ENCODE results near the gene TMEM203.

TMEM203 gene

DNA sequence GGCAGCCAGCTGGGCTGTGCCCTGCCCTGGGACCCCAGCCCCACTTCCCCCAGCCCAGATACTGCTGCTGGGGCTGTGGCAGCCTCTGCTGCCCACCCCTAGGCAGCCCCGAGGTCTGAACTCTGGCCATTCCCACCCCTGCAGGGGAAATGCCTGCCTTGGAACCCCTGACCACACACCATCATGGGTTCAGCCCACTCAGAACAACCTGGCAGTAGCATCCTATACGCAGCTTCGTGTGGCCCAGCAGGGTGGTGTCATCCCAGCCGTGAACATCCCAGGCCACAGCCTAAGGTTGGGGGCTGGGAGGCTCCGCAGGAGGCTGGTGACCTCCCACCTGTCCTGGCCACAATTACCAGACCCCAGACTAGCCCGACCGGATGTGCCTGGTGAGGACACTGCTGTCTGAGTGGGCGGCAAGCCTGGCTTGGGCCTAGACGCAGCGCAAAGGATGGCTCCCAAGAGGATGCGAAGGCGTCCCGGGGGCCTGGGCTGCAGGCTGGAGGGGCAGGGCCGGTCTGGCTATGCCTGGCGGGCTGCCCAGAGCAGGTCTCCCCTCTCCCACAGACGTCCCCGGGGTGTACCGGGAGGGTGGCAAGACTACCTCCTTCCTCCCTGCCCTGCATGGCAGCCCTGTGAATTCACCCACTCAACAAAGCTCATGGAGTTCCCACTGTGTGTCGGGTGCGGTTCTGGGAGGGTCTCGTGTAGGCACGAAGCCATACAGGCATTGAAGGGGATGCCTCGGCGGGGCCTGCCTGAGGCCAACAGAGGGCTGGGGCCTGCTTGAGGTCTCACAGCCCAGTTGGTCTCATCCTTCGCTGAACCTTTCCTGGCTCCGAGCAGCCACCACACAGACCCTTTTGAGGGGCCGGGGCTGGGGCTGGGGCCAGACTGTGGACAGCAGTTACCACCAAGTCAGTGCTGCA, 23.8 kb upstream of the TMEM203 start:
- no peak for DNase-seq (ENCODE audit: low read depth)

DNA sequence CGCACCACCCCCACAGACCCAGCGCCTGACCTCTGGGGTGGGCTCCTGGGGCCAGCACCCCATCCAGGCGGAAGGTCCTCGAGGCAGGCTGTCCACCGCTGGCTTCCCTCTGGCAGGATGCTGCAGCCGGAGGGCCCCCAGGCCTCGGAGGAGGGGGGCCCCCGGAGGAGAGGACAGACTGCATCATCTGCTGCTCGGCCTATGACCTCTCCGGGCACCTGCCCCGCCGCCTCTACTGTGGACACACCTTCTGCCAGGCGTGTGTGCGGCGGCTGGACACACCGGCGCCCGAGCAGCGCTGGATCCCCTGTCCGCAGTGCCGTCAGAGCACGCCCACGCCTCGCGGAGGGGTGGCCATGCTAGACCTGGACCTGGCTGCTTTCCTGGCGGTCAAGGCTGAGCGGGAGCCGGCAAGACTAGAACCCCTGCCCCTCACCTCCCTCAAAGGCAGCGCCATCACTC, 23.1 kb upstream of the TMEM203 start:
- no peak for DNase-seq (ENCODE audit: low read depth)

DNA sequence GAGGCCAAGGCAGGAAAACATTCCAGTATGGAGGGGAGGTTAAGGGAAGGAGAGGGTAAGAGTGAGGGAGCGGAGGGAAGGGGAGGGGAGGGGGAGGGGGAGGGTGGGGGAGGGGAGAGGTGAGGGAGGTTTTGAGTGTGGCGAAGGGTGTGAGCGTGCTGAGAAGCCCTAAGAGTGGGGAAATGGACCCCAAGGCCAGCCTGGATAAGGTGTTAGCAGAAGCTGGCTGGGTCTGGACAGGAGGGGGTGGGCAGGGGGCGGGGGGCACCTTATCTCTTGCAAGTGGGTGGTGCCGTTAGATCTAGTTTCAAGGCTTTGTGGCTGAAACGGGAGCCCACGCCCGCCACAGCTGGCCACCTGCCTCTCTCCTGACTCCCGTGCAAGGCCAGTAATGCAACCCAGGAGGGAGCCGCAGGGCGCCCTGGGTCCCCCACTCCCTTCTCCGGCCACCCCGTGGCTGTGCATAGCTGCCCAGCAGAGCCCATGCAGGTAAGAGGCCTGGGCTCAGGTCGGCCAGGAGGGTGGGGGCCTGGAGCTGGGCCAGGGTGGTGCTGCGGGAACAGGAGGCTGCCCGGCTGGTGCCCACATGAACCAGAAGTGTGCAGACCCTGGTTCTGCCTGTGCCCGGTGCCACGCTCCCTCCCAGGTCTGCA, 22.5 kb upstream of the TMEM203 start:
- DNase-seq (ENCODE audit: low read depth), result no peak

DNA sequence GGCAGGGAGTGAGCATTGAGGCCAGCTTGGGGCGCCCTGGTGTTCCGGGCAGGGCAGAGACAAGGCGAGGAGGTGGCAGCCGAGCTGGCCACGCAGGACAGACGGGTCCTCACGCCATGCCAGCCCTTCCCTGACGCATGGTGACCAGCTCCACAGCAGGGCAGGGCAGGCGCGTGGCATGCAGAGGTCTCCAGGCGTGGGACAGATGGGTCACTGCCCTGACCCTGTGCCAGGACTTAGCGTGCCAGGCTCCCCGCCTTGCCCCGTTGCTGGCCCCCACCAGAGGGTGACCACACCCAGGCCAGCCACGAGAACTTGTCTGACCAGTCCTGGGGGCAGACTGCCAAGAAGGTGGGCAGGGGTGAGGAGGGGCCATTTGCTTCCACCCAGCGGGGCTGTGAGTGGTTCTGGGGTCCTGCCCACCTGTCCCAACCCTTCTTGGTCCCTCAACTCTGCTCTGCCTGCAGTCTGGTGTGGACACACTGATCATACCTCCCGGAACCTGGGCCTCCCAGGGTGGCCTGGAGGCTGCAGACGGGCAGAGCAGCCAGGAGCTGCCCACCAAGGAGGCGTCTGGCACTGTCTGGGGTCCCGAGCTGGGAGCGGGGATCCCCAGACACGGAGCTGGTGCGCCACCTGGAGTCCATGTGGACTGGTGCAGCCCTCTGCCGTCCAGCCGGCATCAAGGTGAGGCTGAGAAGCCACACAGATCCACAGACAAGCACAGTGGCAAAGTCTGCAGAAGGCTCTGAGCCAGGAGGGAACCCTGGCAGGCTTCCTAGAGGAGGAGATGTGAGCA, 21.8 kb upstream of the TMEM203 start, which contains the start of gene RNF224:
TSS of gene RNF224 (plus strand) at position 449 of the 799 bp plus-strand sequence. CDS start 834 bp downstream, outside the sequence.
- no peak for DNase-seq (ENCODE audit: low read depth)

GRCh38 chr9:137226338-137227053, 21.0 kb upstream of the TMEM203 start:
- DNase-seq (ENCODE audit: low read depth), result no peak

- no peak for DNase-seq (ENCODE audit: low read depth)
Measured at GRCh38 chr9:137225699-137226331, 20.4 kb upstream of the TMEM203 start.

DNA sequence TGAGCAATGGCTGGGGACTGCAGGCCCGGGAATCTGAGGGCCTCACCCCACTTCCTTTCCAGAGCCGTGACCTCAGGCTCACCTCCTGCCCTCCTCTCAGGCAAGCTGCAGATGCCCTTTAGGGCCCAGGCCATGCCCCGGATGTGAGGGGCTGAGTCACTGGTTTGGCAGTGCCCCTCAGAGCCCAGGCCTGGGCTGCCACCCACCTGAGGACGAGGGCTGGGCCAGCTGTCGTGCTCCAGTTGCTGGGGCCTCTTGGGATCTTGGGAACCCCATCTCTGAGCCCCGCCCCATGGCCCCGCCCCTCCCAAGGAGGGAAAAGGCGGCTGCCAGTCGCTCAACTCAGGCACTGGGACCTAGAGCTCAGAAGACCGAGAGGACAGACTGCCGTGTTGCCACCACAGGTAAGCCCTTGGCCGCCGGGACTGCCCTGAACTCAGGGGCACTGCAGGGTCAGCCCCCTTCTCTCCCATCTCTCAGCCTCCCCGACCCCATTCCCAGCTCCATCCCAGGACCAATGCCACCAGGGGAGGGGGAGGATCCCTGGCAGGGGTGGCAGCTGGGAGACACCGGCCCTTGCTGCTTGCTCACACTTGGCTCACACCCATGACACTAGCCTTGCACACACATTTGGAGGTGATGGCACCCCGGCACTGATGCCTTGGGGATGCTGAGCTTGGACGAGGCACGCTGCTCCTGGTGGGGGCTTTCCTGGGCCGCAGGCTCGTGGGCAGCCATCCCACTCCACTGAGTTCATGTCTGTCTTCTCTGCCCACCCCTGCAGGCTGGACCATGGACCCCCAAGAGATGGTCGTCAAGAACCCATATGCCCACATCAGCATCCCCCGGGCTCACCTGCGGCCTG, 19.6 kb upstream of the TMEM203 start, which contains the start of gene CYSRT1:
TSS of gene CYSRT1 (plus strand) at position 345 of the 865 bp plus-strand sequence. CDS start at position 793, 448 bp downstream.
- no peak for DNase-seq (ENCODE audit: low read depth)

DNA sequence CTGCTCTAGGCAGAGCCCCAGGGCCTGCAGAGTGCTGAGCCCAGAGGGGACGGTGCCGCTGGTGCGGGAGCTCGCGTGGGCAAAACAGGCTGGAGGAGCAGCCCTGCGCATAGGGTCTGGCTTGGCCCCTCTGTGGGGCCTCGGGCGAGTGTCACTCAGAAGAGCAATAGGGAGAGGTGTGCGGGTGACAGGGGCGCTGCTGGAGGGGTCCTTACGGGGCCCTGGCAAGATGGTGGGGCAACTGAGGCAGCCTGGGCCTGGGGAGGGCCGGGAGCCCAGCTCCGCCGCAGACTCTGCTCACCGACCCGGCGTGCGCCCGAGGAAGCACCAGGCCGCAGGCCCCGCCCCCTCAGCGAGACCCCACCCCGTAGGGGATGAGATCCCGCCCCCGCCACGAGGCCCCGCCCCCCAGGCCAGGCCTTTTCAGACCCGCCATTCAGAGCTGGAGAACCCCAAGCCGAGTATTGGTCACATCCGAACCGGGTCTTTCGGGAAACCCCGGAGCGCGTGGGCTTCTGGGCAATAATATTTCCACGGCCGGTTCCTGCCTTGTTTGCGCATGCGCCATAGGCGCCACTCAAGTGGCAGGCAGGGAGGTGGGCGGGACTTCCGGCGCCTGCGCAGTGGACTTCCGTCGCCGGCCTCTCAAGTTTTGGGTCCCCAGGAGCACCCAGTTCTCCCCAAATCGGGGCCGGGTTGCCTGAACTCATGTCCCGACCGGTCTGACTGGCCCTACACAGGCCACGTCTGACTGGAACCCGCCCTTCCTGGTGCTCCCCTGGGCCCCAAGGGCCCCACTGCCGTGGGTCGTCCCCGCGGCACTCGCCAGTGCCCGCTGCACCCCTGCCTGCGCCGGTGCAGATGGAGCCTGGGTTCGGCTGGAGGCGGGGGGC, 17.9 kb upstream of the TMEM203 start:
- peak; percentile 86 for DNase-seq (ENCODE audit: low read depth)

GRCh38 chr9:137222190-137223077, 17.0 kb upstream of the TMEM203 start, which contains the start of gene RNF208:
RNF208 (minus strand) TSS chr9:137222240; CDS start chr9:137221212, 1,028 bp downstream.
- no peak for DNase-seq (ENCODE audit: low read depth)

DNA sequence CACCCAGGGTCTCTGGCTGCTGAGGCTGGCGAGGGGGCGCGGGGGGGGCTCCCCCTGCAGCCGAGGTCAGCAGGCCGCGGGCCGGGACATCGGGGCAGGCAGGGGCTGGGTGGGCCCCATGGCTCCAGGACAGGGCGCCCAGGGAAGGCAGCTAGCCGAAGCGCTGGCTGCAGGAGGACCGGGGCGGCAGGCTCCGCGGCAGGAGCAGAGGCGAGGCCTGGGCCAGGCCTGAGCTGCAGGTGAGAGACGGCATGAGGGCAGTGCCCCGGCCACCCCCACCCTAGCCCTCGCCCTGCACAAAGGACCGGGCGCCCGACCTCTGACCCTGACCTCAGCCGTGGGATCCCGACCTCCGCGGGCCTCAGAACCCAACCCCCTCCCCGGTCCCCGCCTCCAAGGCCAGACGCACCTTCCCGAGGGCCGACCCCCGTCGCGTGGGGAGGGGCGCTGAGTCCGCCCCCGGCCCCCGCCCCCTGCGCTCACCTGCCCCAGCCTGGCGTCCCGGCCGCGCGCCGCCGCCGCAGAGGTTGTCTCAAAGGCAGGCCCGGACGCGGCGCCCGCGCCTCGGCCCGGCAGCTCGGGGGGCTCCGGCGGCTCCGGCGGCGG, 16.2 kb upstream of the TMEM203 start:
- no peak for DNase-seq (ENCODE audit: low read depth)

GRCh38 chr9:137221095-137221505, 15.7 kb upstream of the TMEM203 start:
- no peak for DNase-seq (ENCODE audit: low read depth)

DNA sequence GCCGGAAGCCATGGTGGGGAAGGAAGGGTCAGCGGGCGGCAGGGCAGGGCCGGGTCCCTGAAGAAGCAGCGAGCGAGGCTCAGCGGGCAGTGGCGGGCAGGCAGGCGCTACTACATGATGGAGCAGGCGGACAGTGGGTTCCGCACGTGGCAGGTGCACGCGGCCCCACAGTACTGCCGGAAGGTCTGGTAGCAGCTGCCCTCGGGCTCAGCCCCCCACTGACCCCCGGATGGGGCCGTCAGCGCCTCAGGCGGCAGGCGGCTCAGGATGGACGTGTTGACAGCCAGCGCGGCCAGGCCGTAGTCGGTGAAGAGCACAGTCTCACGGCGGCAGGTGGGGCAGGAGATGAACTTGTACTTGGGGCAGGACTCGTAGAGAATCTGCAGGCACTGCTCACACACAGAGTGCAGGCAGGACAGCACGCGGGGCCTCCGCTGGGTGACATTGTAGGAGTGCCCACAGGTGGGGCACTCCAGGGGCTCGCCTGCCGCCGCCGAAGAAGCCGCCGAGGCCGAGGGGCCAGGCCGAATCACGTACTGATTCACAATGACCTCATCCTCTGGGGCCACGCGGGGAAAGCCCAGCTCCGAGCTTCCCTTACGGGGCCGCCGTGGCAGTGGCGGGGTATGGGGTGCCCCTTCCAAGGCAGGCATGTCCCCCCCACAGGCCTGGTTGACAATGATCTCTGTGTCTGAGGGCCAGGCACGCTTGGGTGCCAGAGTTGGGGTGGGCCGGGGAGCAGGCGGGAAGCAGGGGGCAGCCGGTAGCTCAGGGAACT, 15.1 kb upstream of the TMEM203 start:
- DNase-seq (ENCODE audit: low read depth), result no peak

DNA sequence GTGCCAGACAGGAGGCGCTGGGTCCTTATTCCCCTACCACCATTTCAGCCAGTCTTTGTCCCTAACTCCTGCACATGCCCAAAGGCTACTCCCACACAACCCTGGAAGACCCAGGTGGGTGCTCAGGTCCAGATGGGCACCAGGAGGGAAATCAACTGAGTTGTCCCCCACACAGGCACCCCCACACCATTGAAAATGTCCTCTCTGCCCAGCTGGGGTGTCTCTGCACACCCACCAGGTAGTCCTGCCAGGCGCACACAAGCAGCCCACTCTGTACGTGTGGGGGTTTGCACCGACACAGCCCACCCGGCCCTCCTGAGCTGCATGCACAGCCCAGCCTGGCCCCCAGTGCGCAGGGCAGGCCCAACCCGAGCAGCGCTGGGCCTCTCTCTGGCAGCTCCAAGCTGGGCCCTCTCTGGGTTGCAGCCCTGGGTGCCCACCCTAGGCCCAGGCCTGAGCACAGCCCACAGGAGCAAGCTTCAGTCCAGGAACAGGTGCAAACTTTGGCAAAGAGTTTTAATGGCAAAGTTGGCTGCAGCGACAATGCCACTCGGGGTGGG, 14.4 kb upstream of the TMEM203 start:
- DNase-seq (ENCODE audit: low read depth), result no peak

GRCh38 chr9:137218754-137219271, 13.4 kb upstream of the TMEM203 start:
- no peak for DNase-seq (ENCODE audit: low read depth)

- DNase-seq (ENCODE audit: low read depth), result no peak
Measured at GRCh38 chr9:137218212-137218753, 12.8 kb upstream of the TMEM203 start.

Measured in GM04503 (cell line).